Placental epithelial cell (primary cell): ENCODE measurements around the gene FSTL4. TPM values are rescaled to one million over a fixed set of nuclear protein-coding genes. Genes with fewer than 3 reads are reported as not detected.

Experiments
- small RNA-seq: library from RNA; depleted of rRNA; stranded (forward); fragments of <200 nt; gene quantifications from one replicate; pipeline ENCODE3, GENCODE V24; 2012
- total RNA-seq: library from RNA; depleted of rRNA; stranded (reverse); fragments of >200 nt; gene quantifications from 2 replicates; pipeline ENCODE4 v1.2.3, GENCODE V29; 2012

The FSTL4 gene
- total RNA-seq = not detected in 2 replicates

GRCh38 chr5:133612249-133612860 is at the start of gene FSTL4:
FSTL4 (minus strand) TSS chr5:133612541.

Small RNA genes within 50 kb of the gene (small RNA-seq; reads per million reads assigned to genes)
- not detected for gene MIR1289-2
